C4-2B (cell line): ENCODE measurements around the gene LTBP2.

ENCODE experiments used
- CTCF ChIP-seq: fragments of 450-650 bp; conservative IDR thresholded peaks from 2 replicates; pipeline ENCODE4 v1.5.1; 2017; ENCODE audit warnings: mild to moderate bottlenecking
- ZFX ChIP-seq: fragments of 450-650 bp; IDR thresholded peaks from 2 replicates; pipeline ENCODE4 v1.6.1; 2017

GRCh38 chr14:74604157-74604556 is 7.9 kb downstream of the LTBP2 start:
- TF ChIP-seq CTCF (no peak), ZFX (no peak)
